K562 (cell line): ENCODE results near the gene ZFPM1. TPM values are rescaled to one million over a fixed set of nuclear protein-coding genes. Genes with fewer than 3 reads are reported as not detected.
A peak's percentile ranks its signal among the peaks of the same experiment; 100 is the strongest.

Experiments
- ATAC-seq: fragments of 200-7000 bp; cut with Tn5 transposase; 3 replicates; pipeline ENCODE4 v1.9.1; 2020; ENCODE audit warnings: moderate library complexity
- BruUV-seq: library from RNA; stranded (reverse); fragments of 400-500 nt; replicated peaks from 2 replicates; lab custom pipeline; 2021; lab: Mats Ljungman, UMichigan
- CTCF ChIA-PET: fragments of 300-600 bp; formaldehyde crosslinking; extraction: SDS; loops from one replicate; lab custom pipeline; 2021; ENCODE audit warnings: low intra/inter-chr PET ratio; lab: Yijun Ruan, JAX
- POLR2A ChIA-PET: fragments of 300-600, 350-650 bp; sonication (Branson Sonifier 250); formaldehyde crosslinking; extraction: SDS; loops from one replicate; lab custom pipeline; 2021; ENCODE audit warnings: antibody characterized with exemption, inconsistent platforms; lab: Yijun Ruan, JAX
- DNase-seq, 4 experiments: peaks; one replicate each; pipeline versions ENCODE4 v3.0.0 to v3.0.0-alpha.2; 2011 to 2018; ENCODE audit warnings: low spot score in 3 of 4, mixed read lengths in 3 of 4; ENCODE audit errors: extremely low read depth in 1 of 4
- FAIRE-seq: peaks from 2 replicates; lab custom pipeline; 2011; peaks lifted over from hg19 to GRCh38; lab: Jason Lieb, UNC
- H2AFZ ChIP-seq: 2 replicates; pipeline ENCODE4 v1.6.0; 2011; ENCODE audit warnings: low read depth, low read length, control low read depth, inconsistent platforms
- H3K27ac ChIP-seq: fragments of 200-600 bp; 3 replicates; pipeline ENCODE4 v1.8.0; 2011; ENCODE audit warnings: low read depth, mild to moderate bottlenecking, control low read depth, inconsistent platforms, low read length, moderate library complexity, mixed read lengths; ENCODE audit errors: extremely low read depth
- H3K27me3 ChIP-seq, 2 experiments: fragments of 300-600 bp in 1 of 2; 2 replicates in 1 of 2; 3 replicates in 1 of 2; pipeline versions ENCODE4 v1.6.0 to v1.8.0; 2011; ENCODE audit warnings: inconsistent platforms in 2 of 2, low read length in 2 of 2, mild to moderate bottlenecking in 1 of 2, mixed read lengths in 1 of 2, moderate library complexity in 1 of 2; ENCODE audit not compliant: control insufficient read depth in 2 of 2, insufficient read depth in 2 of 2
- H3K36me3 ChIP-seq: fragments of 300-600 bp; 3 replicates; pipeline ENCODE4 v1.8.0; 2011; ENCODE audit warnings: mild to moderate bottlenecking, low read length, inconsistent platforms; ENCODE audit not compliant: control insufficient read depth, insufficient read depth
- H3K4me1 ChIP-seq, 2 experiments: fragments of 200-600 bp in 1 of 2; replicated peaks in 1 of 2; 2 replicates in 1 of 2; 3 replicates in 1 of 2; pipeline versions ENCODE4 v1.5.1 to v1.8.0; 2011; ENCODE audit warnings: inconsistent platforms in 2 of 2, low read length in 2 of 2, mild to moderate bottlenecking in 1 of 2, mixed read lengths in 1 of 2, moderate library complexity in 1 of 2; ENCODE audit not compliant: control insufficient read depth in 2 of 2, insufficient read depth in 2 of 2
- H3K4me2 ChIP-seq: 2 replicates; pipeline ENCODE4 v1.6.1; 2011; ENCODE audit warnings: low read length, control low read depth, inconsistent platforms, mixed read lengths; ENCODE audit not compliant: insufficient read depth
- H3K4me3 ChIP-seq: fragments of 200-600 bp; sonication (generic), shearing (Covaris generic); 2 replicates; pipeline ENCODE4 v1.5.1; 2016; ENCODE audit warnings: control low read depth, inconsistent platforms
- H3K79me2 ChIP-seq: fragments of 200-600 bp; 3 replicates; pipeline ENCODE4 v1.8.0; 2011; ENCODE audit warnings: low read length, inconsistent platforms; ENCODE audit not compliant: control insufficient read depth, insufficient read depth
- H3K9ac ChIP-seq, 2 experiments: 2 replicates each; pipeline versions ENCODE4 v1.6.0 to v1.6.1; 2011; ENCODE audit warnings: low read depth in 2 of 2, low read length in 2 of 2, control low read depth in 1 of 2, inconsistent platforms in 1 of 2, mild to moderate bottlenecking in 1 of 2, mixed read lengths in 1 of 2; ENCODE audit not compliant: insufficient read depth in 1 of 2
- H3K9me1 ChIP-seq: one replicate; pipeline ENCODE4 v1.6.0; 2011; ENCODE audit warnings: inconsistent platforms, mild to moderate bottlenecking, low read length, moderate library complexity; ENCODE audit not compliant: control insufficient read depth, insufficient read depth
- H3K9me3 ChIP-seq: replicated peaks from 2 replicates; pipeline ENCODE4 v1.5.1; 2011; ENCODE audit warnings: low read depth, low read length, inconsistent platforms; ENCODE audit not compliant: control insufficient read depth, insufficient read depth
- H4K20me1 ChIP-seq: replicated peaks from 2 replicates; pipeline ENCODE4 v1.6.1; 2011; ENCODE audit warnings: low read length, inconsistent platforms, mixed read lengths; ENCODE audit not compliant: control insufficient read depth, insufficient read depth
- GATA2 ChIP-seq: sonication (generic); formaldehyde crosslinking; IDR thresholded peaks from 2 replicates; pipeline ENCODE4 v1.4.0; 2020; ENCODE audit warnings: mild to moderate bottlenecking, missing genetic modification reagents
- HEY1 ChIP-seq: fragments of 250-450 bp; sonication (Bioruptor Pico); IDR thresholded peaks from 2 replicates; pipeline ENCODE4 v1.5.0; 2020; ENCODE audit warnings: mild to moderate bottlenecking, moderate library complexity, borderline replicate concordance
- IRF2 ChIP-seq: sonication (generic); formaldehyde crosslinking; IDR thresholded peaks from 2 replicates; pipeline ENCODE4 v1.8.1; 2022; ENCODE audit warnings: mild to moderate bottlenecking, missing genetic modification reagents
- JUNB ChIP-seq: fragments of 450-650 bp; formaldehyde crosslinking; conservative IDR thresholded peaks from 2 replicates; pipeline ENCODE4 v1.4.0; 2020; ENCODE audit warnings: mild to moderate bottlenecking
- MCM5 ChIP-seq: fragments of 450-650 bp; IDR thresholded peaks from 2 replicates; pipeline ENCODE4 v1.6.1; 2016; ENCODE audit warnings: low read depth
- MCM7 ChIP-seq, 2 experiments: fragments of 450-650 bp; IDR thresholded peaks; 2 replicates each; pipeline ENCODE4 v1.6.1; 2016 to 2018
- NCOA2 ChIP-seq, 2 experiments: fragments of 450-650 bp; IDR thresholded peaks; 2 replicates each; pipeline ENCODE4 v1.6.1; 2018; ENCODE audit warnings: mild to moderate bottlenecking in 2 of 2, moderate library complexity in 1 of 2; ENCODE audit not compliant: partially characterized antibody in 2 of 2
- SAP30 ChIP-seq: fragments of 200-600 bp; sonication (generic); IDR thresholded peaks from 2 replicates; pipeline ENCODE4 v1.6.1; 2012; ENCODE audit warnings: borderline replicate concordance, low read depth, mild to moderate bottlenecking, moderate library complexity, low read length, control low read depth, inconsistent platforms; ENCODE audit not compliant: insufficient read depth, poor library complexity, severe bottlenecking
- SMARCA4 ChIP-seq: fragments of 450-650 bp; IDR thresholded peaks from 2 replicates; pipeline ENCODE4 v1.6.1; 2016
- SRSF9 ChIP-seq: fragments of 200-400 bp; formaldehyde crosslinking; IDR thresholded peaks from 2 replicates; pipeline ENCODE4 v1.6.1; 2017; ENCODE audit warnings: low read depth, low read length, borderline replicate concordance
- USF1 ChIP-seq: sonication (generic); formaldehyde crosslinking; IDR thresholded peaks from 2 replicates; pipeline ENCODE4 v1.9.0; 2022; ENCODE audit warnings: mild to moderate bottlenecking, missing genetic modification reagents
- ZNF592 ChIP-seq: fragments of 450-650 bp; IDR thresholded peaks from 2 replicates; pipeline ENCODE4 v1.6.1; 2017; ENCODE audit warnings: antibody characterized with exemption, mild to moderate bottlenecking
- WGBS: fragments of 100-300 bp; shearing (Covaris generic); methylation state at CpG from one replicate; pipeline ENCODE4 v1.1.6; 2016; ENCODE audit warnings: low coverage, mixed read lengths; ENCODE audit not compliant: insufficient coverage; ENCODE audit errors: missing lambda C conversion rate; 5-methylcytosine and 5-hydroxymethylcytosine counted together
- in situ Hi-C: fragments of 300-500 bp; cut with MboI; formaldehyde crosslinking; loops from 4 replicates; pipeline ENCODE4 v1.15.0; 2018; ENCODE audit warnings: inconsistent platforms, mixed read lengths
- intact Hi-C: fragments of 100-400 bp; cut with micrococcal nuclease; formaldehyde crosslinking; loops from 2 replicates; pipeline ENCODE4 v1.14.2; 2022
- polyA plus RNA-seq, 8 experiments: library from polyadenylated mRNA; depleted of rRNA in 4 of 8; stranded (reverse) in 5 of 8; unstranded in 3 of 8; fragments of >200 nt; fragmentation: Nextera tagmentation in 2 of 8; fragmentation: Illumina TruSeq in 1 of 8; extraction: Ambion mirVana in 2 of 8; extraction: Trizol in 1 of 8; gene quantifications; 2 replicates each; pipeline versions ENCODE4 v1.2.1 to v1.2.3, GENCODE V29; 2011 to 2014; ENCODE audit warnings: inconsistent platforms in 1 of 8, missing spikeins in 1 of 8
- total RNA-seq, 7 experiments: library from RNA; depleted of rRNA in 6 of 7; stranded (reverse); fragments of >200 nt in 6 of 7; fragmentation: Illumina TruSeq in 2 of 7; extraction: Trizol in 2 of 7; gene quantifications; 2 replicates each; pipeline versions ENCODE4 v1.2.1 to v1.2.3, GENCODE V29; 2011 to 2021; ENCODE audit warnings: low replicate concordance in 1 of 7
- TF ChIP-seq, protein P1 (sequence below), 2 experiments: fragments of 450-650 bp in 1 of 2; sonication (generic) in 1 of 2; formaldehyde crosslinking; conservative IDR thresholded peaks; 2 replicates each; pipeline versions ENCODE4 v1.4.0 to v1.8.1; 2020 to 2022; ENCODE audit warnings: mild to moderate bottlenecking in 1 of 2, missing genetic modification reagents in 1 of 2
- TF ChIP-seq, protein P2 (sequence below), 2 experiments: fragments of 450-650 bp in 1 of 2; sonication (generic) in 1 of 2; formaldehyde crosslinking in 1 of 2; IDR thresholded peaks in 1 of 2; conservative IDR thresholded peaks in 1 of 2; 2 replicates each; pipeline versions ENCODE4 v1.6.1 to v1.8.1; 2016 to 2023; ENCODE audit warnings: mild to moderate bottlenecking in 2 of 2, moderate library complexity in 2 of 2, inconsistent platforms in 1 of 2, missing genetic modification reagents in 1 of 2

ZFPM1 gene
- total and polyA plus RNA-seq, 9 of the 15 experiments (the other 6 are each of a cell fraction or from before 2014, with no cell fraction given) = 0.03 to 35.9 (median 1.4) TPM

GRCh38 chr16:88452482-88453216 lies 431 bp upstream of the ZFPM1 start:
- peaks cover 48 to 85% of the 10 kb centered on the region in 2 experiments for H3K4me1 ChIP-seq
- no TSS peak for BruUV-seq
- no peak for TF ChIP-seq SRSF9
- TF ChIP-seq USF1 (CRISPR knock-in tag) = peak; percentile 87
- TF ChIP-seq SAP30 = peak; percentile 85
- TF ChIP-seq IRF2 = no peak
- TF ChIP-seq JUNB (CRISPR knock-in tag) = no peak
- no peak for TF ChIP-seq SMARCA4
- TF ChIP-seq MCM7 (IDR thresholded peaks at IDR 0.05) = no peak
- TF ChIP-seq MCM5 = no peak
- no peak for TF ChIP-seq HEY1 (CRISPR knock-in tag)
- TF ChIP-seq GATA2 (CRISPR knock-in tag) = no peak
- TF ChIP-seq, protein P1, sequence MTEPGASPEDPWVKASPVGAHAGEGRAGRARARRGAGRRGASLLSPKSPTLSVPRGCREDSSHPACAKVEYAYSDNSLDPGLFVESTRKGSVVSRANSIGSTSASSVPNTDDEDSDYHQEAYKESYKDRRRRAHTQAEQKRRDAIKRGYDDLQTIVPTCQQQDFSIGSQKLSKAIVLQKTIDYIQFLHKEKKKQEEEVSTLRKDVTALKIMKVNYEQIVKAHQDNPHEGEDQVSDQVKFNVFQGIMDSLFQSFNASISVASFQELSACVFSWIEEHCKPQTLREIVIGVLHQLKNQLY (CRISPR knock-in tag; conservative IDR thresholded peaks at IDR 0.05) = 0 out of 4 replicates have a peak, but pooled peaks of 1 of the 2 experiments have one; percentile 60
- no peak for TF ChIP-seq NCOA2 (IDR thresholded peaks at IDR 0.05; ENCODE audit: partially characterized antibody in 2 of 2)
- TF ChIP-seq, protein P2, sequence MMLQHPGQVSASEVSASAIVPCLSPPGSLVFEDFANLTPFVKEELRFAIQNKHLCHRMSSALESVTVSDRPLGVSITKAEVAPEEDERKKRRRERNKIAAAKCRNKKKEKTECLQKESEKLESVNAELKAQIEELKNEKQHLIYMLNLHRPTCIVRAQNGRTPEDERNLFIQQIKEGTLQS (IDR thresholded peaks at IDR 0.05) = no peak
- TF ChIP-seq, protein P2 (CRISPR knock-in tag; conservative IDR thresholded peaks at IDR 0.05) = no peak
- TF ChIP-seq ZNF592 = peak; percentile 75

More at GRCh38 chr16:88452482-88453216, 431 bp upstream of the ZFPM1 start:
- WGBS = under 1% methylated on average over 32 of the region's 72 CpGs
- Histone ChIP-seq H3K9me3 (no peaks in the 10 kb centered on the region), H3K79me2 (peaks cover 48% of the 10 kb centered on the region), H2AFZ (peak overlapping the region; percentile 89), H3K4me3 (peak overlapping the region; percentile 55), H3K9ac (peak overlapping the region; percentile 84 to 94), H3K27ac (peak overlapping the region; percentile 90), H4K20me1 (peaks cover 15% of the 10 kb centered on the region), H3K4me2 (peak overlapping the region; percentile 75), H3K9me1 (no peaks in the 10 kb centered on the region), H3K36me3 (peaks cover 7% of the 10 kb centered on the region; the same call in 1 of the 3 replicates), H3K27me3 (no peaks in the 10 kb centered on the region)
- in situ Hi-C loops = no loop called here
- intact Hi-C loops = loop anchor here (2.0 kb wide), 1 partner anchor 38 kb away; no protein-coding TSS in a partner anchor
- ATAC-seq = peak; percentile 87
- CTCF ChIA-PET = interaction anchor here (1.0 kb wide), 1 partner anchor 10 kb away, joined by 3 read pairs; no protein-coding TSS in a partner anchor
- FAIRE-seq = peak; percentile 99
- POLR2A ChIA-PET = interaction anchor here (0.6 to 0.9 kb wide), 5 partner anchors 13 to 904 kb away, joined by 3 read pairs; partner anchors contain the start of gene ZC3H18
- DNase-seq = peak; percentile 96 to 99 (median 97)
